GM19023 (cell line): Measurements from ENCODE around the gene DIMT1.

Experiments used
- ATAC-seq: cut with Tn5 transposase; IDR thresholded peaks from one replicate; pipeline ENCODE4 v1.9.1; 2021; ENCODE audit warnings: mild to moderate bottlenecking, moderate library complexity; ENCODE audit not compliant: unreplicated experiment

Gene DIMT1

DNA sequence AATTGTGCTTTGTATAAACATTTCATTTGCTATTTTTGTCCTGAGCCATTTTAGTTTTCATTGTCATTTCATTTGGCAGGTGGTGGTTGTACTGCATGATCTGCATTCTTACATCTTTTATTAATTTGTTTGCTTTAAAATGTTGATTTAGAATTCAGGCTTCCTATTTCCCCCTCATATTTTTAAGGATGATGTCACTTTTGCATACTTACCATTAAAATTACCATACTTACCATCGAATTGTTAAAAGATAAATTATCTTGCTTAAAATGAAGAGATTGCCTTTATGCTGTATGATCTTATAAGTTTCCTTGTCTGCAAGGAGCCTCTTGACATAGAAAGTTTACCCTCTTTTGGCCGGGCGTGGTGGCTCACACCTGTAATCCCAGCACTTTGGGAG is 31.1 kb downstream of the DIMT1 start:
- no peak for ATAC-seq

DNA sequence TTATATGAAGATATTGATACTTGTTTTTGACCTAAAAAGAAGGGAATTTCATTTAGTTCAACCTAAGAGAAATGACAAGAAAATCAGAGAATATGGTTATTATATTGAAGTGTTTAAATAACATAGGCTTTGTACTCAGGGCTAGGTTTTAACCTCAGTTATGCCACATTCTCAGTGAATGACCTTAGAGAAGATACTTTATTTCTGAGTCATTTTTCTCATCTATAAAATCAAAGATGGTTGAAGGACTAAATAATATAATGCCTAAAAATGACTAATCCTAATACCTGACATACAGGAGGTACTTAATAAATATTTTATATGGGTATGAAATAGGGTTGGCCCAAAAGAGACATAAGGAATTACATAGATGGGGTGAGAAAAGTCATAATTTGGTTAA is 32.3 kb downstream of the DIMT1 start:
- no peak for ATAC-seq

DNA sequence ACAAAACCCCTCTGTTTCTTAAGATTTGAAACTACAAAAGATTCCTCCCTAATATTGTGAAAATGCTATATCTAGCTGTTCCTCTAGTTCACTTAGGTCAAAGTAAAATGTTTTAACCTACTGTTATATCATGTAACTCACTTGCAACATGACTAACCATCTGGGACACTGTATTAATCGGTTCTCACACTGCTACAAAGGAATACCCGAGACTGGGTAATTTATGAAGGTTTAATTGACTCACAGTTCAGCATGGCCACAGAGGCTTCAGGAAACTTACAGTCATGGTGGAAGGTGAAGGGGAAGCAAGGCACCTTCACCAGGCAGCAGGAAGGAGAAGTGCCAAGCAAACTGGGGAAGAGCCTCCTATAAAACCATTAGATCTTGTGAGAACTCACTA is 34.7 kb downstream of the DIMT1 start:
- no peak for ATAC-seq

DNA sequence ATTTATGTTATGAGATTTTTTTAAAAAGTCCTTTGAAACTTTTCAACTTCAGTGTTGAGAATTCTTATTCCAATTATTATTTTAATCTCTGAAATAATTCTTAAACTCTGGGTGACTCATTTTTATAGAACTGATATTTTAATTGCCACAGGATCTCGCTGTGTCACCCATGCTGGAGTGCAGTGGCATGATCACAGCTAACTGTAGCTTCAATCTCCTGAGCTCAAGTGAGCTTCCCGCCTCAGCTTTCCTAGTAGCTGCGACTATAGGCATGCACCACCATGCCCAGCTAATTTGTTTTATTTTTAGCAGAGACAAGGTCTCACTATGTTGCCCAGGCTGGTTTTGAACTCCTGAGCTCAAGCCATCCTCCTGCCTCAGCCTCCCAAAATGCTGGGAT is 41.0 kb downstream of the DIMT1 start:
- no peak for ATAC-seq

DNA sequence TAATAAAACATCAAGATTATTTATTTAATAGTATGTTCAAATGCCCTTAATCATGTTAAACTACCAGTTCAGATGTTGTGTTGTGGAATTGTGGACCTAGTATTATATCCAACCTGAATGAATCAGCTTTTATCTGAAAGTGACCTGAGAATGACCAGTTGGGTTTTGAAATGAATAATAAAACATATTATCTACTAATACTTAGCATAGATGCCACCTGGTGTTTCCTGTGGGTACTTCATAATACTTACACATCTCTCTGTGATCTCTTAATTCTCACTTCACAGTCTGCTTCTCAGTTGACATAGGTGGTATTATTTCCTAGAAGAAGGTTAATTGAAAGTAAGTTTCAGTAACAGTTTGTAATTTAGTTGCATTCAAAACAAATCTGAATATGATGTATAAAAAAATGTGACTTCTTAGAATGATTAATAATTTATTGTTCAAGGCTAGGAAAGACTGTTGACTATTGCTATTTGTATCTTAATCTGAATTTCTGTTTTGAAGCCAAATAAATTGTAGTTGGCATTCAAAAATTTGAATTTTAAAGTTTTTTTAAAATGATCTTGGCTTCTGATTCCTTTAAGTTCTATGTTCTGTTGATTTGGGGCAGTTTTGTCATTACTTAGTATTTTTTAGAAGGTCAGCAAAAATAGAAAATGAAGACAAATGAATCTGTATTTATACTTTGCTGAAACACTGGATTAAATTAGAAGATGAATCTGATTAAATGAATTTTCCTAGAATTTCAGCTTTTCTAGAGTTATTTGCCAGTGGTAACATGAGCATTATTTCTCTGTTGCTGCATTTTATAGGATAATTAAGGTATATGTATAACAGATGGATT is 49.5 kb downstream of the DIMT1 start:
- peak; percentile 67 for ATAC-seq

DNA sequence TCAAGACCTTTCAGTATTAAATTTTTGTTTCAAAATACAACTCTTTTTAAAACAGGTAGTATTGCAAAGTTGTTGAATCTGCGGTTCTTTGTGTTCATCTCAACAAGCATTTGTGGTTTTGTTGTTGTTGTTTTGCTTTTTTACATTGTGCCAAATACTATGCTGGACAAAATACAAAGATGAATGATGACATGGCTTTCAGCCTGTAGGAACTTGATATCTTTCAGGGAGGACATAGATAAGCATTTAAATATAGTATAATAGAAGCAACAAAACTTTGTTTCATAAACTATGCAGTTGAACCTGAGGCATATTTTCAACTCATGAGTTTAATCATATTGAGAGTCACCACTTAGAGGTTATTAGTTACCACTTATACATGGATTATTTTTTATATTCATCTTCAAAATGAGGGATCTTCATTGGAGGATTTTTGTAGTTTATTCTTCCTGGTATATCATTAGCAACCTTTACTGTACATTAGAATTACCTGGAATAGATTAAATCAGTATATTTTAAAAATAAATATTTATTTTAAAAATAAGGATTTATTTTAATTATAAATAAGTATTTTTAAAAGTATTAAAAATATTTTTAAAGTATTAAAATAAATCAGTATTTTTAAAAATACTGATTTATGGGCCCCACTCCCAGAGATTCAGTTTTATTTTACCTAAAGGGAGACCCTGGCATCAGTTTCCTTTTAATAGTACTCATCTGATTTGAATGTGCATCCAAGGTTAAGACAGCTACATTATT is 54.8 kb downstream of the DIMT1 start:
- ATAC-seq = no peak

DNA sequence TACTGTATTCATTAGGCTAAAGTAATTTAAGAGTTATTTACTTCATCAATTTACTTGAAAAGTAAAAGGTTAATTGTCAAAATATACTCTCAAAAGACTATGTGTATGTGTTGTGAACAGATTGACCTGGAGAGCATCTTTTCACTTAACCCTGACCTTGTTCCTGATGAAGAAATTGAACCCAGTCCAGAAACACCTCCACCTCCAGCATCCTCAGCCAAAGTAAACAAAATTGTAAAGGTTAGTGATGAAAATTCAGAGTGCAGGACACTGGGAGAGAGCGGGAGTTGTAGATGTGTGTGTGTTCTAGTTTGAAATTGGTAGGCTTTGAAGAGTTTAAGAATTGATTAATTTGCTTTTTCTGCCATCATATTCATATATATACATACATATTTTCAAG is 55.8 kb downstream of the DIMT1 start:
- no peak for ATAC-seq

DNA sequence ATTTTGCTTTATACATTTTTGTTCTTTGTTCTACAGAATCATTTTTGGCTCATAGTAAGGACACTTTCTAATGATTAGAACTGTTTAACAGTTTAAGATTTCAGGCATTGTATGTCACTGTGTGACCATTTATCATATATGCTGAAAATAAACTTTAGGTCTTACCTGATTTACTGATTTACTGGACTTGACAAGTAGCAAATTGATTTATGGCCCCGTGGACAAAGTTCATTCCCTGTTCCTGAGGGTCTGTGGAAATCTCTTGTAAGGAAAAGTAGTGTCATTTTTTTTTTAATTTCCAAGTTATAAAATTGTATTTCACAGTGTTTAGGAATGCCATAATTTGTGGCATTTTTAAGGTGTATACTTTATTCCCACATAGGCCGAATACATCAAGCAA is 57.0 kb downstream of the DIMT1 start:
- ATAC-seq = no peak

DNA sequence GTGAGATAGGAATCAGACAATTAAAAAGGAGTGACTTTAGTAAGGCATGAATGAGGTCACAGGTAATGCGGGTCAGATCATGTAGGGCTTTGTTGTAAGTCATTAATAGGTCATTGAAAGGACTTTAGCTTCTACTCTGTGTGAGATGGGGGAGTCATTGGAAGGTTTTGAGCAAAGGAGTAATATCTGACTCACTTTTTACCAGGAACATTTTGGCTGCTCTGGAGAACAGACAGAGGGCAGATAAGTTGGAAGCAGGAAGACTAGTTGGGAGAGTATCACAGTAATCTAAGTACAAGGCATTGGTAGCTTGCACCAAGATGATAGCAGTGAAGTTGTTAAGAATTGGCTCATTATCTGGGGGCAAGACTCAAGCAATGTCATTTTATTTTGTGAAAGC is 60.3 kb downstream of the DIMT1 start:
- no peak for ATAC-seq

DNA sequence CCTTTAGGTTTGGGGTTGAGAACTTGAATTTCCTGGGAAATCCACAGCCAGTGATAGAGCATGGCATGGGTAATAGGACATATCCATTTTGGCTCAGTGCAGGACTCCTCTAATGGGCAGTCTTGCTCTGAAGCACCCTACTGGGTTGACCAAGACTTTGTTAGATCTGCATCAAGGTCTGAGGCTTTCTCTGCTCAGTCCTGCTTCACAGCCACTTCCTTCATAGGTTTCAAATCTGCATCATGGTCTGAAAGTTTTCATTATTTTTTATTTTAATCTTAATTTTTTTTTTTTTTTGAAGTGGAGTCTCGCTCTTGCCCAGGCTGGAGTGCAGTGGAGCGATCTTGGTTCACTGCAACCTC is 61.2 kb downstream of the DIMT1 start:
- no peak for ATAC-seq

DNA sequence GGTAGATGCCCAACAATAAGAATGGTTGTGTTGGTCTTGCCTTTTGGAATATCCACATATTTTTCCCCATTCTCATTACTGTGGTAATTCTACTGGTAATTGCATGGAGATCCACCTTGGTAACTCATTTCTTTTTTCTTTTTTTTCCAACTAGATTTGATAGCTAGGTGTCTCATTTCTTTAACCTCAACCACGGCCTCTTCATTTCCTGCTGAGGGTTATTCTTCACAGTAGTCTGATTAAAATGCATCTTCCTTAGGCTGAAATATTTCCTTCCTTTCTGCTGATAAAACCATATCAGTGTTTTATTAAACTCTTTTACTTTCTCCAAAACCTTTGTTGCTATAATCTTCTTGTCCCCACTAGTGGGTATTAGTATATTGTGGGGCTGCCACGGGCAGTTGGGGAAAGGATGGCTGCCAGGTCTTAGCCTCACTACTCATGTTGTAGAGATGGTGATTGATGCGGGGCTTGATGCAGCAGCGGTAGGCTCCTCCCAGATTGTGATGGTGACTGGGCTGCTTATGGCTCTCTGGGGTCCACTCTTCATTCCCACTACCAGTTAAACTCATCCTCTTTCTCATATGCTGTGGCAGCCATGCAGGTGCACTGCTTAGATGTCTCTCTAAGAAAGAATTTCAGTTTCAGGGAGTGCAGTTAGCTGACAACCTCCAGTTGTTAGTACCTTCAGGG is 61.8 kb downstream of the DIMT1 start:
- no peak for ATAC-seq

DNA sequence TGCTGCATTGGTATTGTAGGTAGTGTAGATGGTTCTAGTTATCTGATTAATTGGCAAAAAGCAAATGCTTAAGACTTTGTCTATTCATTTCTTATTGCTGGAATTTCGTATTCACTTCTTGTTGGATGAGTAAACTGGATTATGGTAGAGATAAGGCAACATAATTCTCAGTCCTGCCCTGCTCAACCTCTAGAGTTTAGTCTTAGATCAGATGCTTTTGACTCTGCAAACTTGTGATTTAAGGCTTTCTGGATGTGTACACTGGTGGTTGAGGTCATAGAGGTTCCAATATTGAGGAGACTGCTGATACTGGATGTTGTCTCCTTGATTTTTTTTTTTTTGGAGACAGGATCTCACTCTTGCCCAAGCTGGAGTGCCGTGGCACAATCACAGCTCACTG is 62.7 kb downstream of the DIMT1 start:
- ATAC-seq = no peak

DNA sequence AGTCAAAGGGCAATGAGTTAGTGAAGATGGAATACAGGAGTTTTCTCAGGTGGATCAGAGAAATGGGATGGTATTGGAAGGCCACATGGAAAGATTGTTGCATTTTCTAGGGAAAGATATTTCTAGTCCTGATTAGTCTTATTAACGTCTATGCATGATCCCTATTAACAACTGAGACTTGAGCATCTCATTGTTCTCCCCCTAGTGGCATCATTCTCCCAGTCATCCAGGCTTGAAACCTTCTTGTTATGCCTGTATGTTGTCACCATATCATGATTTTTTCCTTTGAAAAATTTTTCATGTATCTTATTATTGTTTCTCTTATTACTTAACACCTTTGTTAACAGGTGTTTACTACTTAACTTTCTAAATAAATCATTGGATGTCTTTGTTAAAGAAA is 63.3 kb downstream of the DIMT1 start:
- ATAC-seq = no peak
